ENCODE data around the gene ZSCAN31. TPM values are rescaled to one million over a fixed set of nuclear protein-coding genes. Genes with fewer than 3 reads are reported as not detected.
A peak's percentile ranks its signal among the peaks of the same experiment; 100 is the strongest.

ZSCAN31 gene
- total and polyA plus RNA-seq, 9 of the 15 experiments (the other 6 are each of a cell fraction or from before 2014, with no cell fraction given) = 3.9 to 12.1 (median 7.0) TPM

DNA sequence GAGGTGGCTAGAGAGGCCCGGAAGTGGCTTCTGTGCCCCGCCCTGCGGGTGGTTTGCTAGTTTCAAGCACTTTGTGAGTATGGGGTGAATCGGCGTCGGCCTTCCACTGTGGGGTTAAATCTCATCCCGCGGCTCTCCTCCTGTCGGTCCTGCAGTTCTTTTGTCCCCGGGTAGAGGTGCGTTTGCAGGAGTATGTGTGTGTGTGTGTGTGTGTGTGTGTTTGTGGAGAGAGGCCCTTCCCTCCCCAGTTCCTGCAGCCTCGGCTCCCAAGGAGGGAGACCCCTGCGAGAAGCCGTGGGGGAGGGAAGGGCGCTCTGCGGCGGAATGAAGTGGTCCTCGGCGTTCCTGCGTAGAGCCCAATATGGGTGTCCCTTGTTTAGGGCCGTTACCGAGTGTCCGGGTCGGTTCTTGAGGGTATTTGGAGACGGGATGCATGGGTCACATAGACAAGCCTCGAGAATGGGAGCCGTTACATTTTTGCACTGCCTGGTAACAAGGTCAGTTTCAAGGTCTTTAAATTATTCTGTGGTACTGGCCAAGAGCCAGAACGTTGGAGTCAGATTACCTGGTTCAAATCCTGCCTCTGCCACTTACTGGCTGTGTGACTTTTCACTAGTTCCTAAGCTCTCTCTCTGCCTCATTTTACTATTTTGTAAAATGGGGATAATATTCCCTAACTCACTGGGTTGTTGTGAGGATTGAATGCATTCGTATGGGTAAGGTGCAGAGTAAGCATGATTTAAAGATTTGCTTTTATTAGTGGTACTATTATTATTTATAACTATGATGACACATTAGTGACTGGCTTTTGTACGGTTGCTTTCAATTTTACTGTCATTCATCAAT is 14.2 kb upstream of the ZSCAN31 start, which contains the start of gene ZKSCAN3 (continued):
- TF ChIP-seq, protein P1, sequence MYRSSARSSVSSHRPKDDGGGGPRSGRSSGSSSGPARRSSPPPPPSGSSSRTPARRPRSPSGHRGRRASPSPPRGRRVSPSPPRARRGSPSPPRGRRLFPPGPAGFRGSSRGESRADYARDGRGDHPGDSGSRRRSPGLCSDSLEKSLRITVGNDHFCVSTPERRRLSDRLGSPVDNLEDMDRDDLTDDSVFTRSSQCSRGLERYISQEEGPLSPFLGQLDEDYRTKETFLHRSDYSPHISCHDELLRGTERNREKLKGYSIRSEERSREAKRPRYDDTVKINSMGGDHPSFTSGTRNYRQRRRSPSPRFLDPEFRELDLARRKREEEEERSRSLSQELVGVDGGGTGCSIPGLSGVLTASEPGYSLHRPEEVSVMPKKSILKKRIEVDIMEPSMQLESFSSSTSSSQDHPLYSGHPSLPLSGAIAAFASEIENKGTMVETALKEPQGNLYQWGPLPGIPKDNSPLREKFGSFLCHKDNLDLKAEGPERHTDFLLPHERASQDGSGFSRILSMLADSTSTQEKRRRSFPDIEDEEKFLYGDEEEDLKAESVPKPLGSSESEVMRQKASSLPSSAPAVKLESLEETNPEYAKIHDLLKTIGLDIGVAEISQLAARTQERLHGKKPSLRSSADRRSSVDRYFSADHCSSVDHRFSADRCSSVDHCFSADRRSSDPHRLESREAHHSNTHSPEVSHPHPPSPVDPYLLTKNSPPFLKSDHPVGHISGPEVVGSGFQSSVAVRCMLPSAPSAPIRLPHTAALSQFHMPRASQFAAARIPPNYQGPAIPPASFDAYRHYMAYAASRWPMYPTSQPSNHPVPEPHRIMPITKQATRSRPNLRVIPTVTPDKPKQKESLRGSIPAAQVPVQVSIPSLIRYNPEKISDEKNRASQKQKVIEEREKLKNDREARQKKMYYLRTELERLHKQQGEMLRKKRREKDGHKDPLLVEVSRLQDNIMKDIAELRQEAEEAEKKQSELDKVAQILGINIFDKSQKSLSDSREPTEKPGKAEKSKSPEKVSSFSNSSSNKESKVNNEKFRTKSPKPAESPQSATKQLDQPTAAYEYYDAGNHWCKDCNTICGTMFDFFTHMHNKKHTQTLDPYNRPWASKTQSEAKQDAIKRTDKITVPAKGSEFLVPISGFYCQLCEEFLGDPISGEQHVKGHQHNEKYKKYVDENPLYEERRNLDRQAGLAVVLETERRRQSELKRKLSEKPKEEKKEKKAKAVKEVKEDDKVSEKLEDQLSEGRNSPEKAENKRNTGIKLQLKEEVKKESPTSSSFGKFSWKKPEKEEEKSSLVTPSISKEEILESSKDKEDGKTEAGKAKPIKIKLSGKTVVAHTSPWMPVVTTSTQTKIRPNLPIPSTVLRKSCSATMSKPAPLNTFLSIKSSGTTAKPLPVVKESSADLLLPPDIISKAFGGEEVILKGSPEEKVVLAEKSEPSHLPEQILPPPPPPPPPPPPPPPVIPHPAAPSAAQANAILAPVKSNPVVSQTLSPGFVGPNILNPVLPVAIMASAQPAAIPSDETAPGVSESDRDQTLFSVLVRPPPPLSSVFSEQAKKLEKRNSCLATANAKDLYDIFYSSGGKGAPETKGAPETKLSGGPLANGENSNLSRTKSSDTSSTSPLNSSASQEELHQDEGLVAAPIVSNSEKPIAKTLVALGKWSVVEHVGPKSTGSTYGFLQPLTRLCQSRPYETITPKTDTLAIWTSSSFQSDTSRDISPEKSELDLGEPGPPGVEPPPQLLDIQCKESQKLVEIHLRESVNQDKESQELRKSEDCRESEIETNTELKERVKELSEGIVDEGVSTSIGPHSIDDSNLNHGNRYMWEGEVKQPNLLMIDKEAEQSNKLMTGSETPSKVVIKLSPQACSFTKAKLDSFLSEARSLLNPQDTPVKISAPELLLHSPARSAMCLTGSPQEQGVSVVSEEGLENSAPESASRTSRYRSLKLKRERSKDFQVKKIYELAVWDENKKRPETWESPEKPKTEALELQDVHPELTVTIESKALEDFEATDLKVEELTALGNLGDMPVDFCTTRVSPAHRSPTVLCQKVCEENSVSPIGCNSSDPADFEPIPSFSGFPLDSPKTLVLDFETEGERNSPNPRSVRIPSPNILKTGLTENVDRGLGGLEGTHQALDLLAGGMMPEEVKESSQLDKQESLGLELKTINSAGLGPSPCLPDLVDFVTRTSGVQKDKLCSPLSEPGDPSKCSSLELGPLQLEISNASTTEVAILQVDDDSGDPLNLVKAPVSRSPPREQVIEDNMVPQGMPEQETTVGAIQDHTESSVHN (IDR thresholded peaks at IDR 0.05; ENCODE audit: borderline replicate concordance in 1 of 2, low read depth in 1 of 2) = peak in 1 of 2 experiments; percentile 82; a peak in 2 of 4 replicates
- peak; percentile 72 for TF ChIP-seq ZNF316 (IDR thresholded peaks at IDR 0.05)
- peak; percentile 88 for TF ChIP-seq FOXJ2 (tag; IDR thresholded peaks at IDR 0.05)
- TF ChIP-seq PCBP2 (IDR thresholded peaks at IDR 0.05; ENCODE audit: low read depth, low read length, poor library complexity, severe bottlenecking) = no peak
- TF ChIP-seq TOE1 (IDR thresholded peaks at IDR 0.05; ENCODE audit: borderline replicate concordance) = peak; percentile 87
- TF ChIP-seq TOE1 (CRISPR knock-in tag; IDR thresholded peaks at IDR 0.05; ENCODE audit: borderline replicate concordance, low read depth) = no peak
- TF ChIP-seq ZNF3 (CRISPR knock-in tag; IDR thresholded peaks at IDR 0.05) = no peak
- TF ChIP-seq HDAC3 (IDR thresholded peaks at IDR 0.05; ENCODE audit: borderline replicate concordance, partially characterized antibody) = peak; percentile 47
- TF ChIP-seq TSHZ1 (CRISPR knock-in tag; IDR thresholded peaks at IDR 0.05) = no peak
- 0 out of 2 replicates have a peak, but pooled peaks have one; percentile 51 for TF ChIP-seq GTF2A2 (tag; IDR thresholded peaks at IDR 0.05)
- peak in 1 of 2 experiments; percentile 23; a peak in 2 of 4 replicates for TF ChIP-seq TBL1XR1 (IDR thresholded peaks at IDR 0.05; ENCODE audit: low read length in 2 of 2)
- 0 out of 2 replicates have a peak, but pooled peaks have one; percentile 4 for TF ChIP-seq ZNF134 (CRISPR knock-in tag; conservative IDR thresholded peaks at IDR 0.05)
- TF ChIP-seq PYGO2 (tag; IDR thresholded peaks at IDR 0.05) = no peak
- peak; percentile 31; the same call in 1 of the 2 replicates for TF ChIP-seq CHD2 (IDR thresholded peaks at IDR 0.05; ENCODE audit: low read depth, low read length)

Measured in K562 (cell line).